GM21515 (cell line): ENCODE measurements around the gene ELMO1.
A peak's percentile ranks its signal among the peaks of the same experiment; 100 is the strongest.

ENCODE experiments used
- ATAC-seq: cut with Tn5 transposase; IDR thresholded peaks from one replicate; pipeline ENCODE4 v1.9.1; 2021; ENCODE audit not compliant: unreplicated experiment

ELMO1 gene

GRCh38 chr7:37376386-37376785, 72.3 kb downstream of the ELMO1 start:
- ATAC-seq: no peak

GRCh38 chr7:37372750-37373149, 75.9 kb downstream of the ELMO1 start:
- no peak for ATAC-seq

- no peak for ATAC-seq
These were observed 76.9 kb downstream of the ELMO1 start for GRCh38 chr7:37371755-37372154.

- no peak for ATAC-seq
These were observed 78.8 kb downstream of the ELMO1 start for GRCh38 chr7:37369906-37370305.

- ATAC-seq: no peak
These were observed 80.1 kb downstream of the ELMO1 start for GRCh38 chr7:37368540-37368939.

- ATAC-seq: no peak
These were observed 81.7 kb downstream of the ELMO1 start for GRCh38 chr7:37367010-37367409.

- ATAC-seq: no peak
These were observed 82.2 kb downstream of the ELMO1 start for GRCh38 chr7:37366445-37366844.

- ATAC-seq: no peak
These were observed 83.3 kb downstream of the ELMO1 start for GRCh38 chr7:37365405-37365804.

GRCh38 chr7:37364856-37365255, 83.8 kb downstream of the ELMO1 start:
- no peak for ATAC-seq

GRCh38 chr7:37363536-37364491, 84.8 kb downstream of the ELMO1 start:
- ATAC-seq: no peak

GRCh38 chr7:37362802-37363201, 85.9 kb downstream of the ELMO1 start:
- ATAC-seq: no peak

GRCh38 chr7:37360484-37360883, 88.2 kb downstream of the ELMO1 start:
- no peak for ATAC-seq

GRCh38 chr7:37359662-37360444, 88.8 kb downstream of the ELMO1 start:
- ATAC-seq: no peak

GRCh38 chr7:37359180-37359579, 89.5 kb downstream of the ELMO1 start:
- ATAC-seq: no peak

GRCh38 chr7:37357637-37357996, 91.0 kb downstream of the ELMO1 start:
- ATAC-seq: no peak

GRCh38 chr7:37356911-37357636, 91.6 kb downstream of the ELMO1 start:
- ATAC-seq: no peak

- ATAC-seq: peak; percentile 40
These were observed 94.0 kb downstream of the ELMO1 start for GRCh38 chr7:37354656-37355131.

GRCh38 chr7:37353949-37354655, 94.6 kb downstream of the ELMO1 start:
- ATAC-seq: no peak

- peak; percentile 57 for ATAC-seq
These were observed 95.4 kb downstream of the ELMO1 start for GRCh38 chr7:37352974-37353948.
